Jurkat, Clone E6-1 (cell line): Measurements from ENCODE around the gene ZNF281.
A peak's percentile ranks its signal among the peaks of the same experiment; 100 is the strongest.
"Not testable (repeated sequence)": the region's sequence is repeated elsewhere in the genome, so short reads cannot be mapped to it uniquely, and the experiment has no call there.

Source experiments
- DNase-seq: peaks from one replicate; pipeline ENCODE4 v3.0.0-alpha.2; 2011; ENCODE audit warnings: low read depth, low spot score
- H3K4me3 ChIP-seq: 2 replicates; pipeline ENCODE4 v1.5.1; 2011; ENCODE audit warnings: mild to moderate bottlenecking, low read length, control low read depth, moderate library complexity

The ZNF281 gene

GRCh38 chr1:200432586-200432985 lies 22.8 kb upstream of the ZNF281 start:
- no peak overlapping the region for H3K4me3 ChIP-seq
- DNase-seq = no peak

GRCh38 chr1:200429221-200429751 lies 19.4 kb upstream of the ZNF281 start:
- DNase-seq = no peak
- H3K4me3 ChIP-seq = no peak overlapping the region

- DNase-seq = no peak
- no peak overlapping the region for H3K4me3 ChIP-seq
Measured at GRCh38 chr1:200428482-200429205, 18.8 kb upstream of the ZNF281 start.

GRCh38 chr1:200427744-200428143 lies 17.9 kb upstream of the ZNF281 start:
- H3K4me3 ChIP-seq = no peak overlapping the region
- DNase-seq = no peak

- no peak for DNase-seq
- no peak overlapping the region for H3K4me3 ChIP-seq
Measured at GRCh38 chr1:200426196-200426595, 16.4 kb upstream of the ZNF281 start.

GRCh38 chr1:200423235-200423634 lies 13.4 kb upstream of the ZNF281 start:
- no peak overlapping the region for H3K4me3 ChIP-seq
- no peak for DNase-seq

GRCh38 chr1:200422211-200422610 lies 12.4 kb upstream of the ZNF281 start:
- no peak for DNase-seq
- H3K4me3 ChIP-seq = no peak overlapping the region

- H3K4me3 ChIP-seq = no peak overlapping the region
- DNase-seq = no peak
Measured at GRCh38 chr1:200415789-200416593, 6.2 kb upstream of the ZNF281 start.

GRCh38 chr1:200415227-200415626 lies 5.4 kb upstream of the ZNF281 start:
- no peak overlapping the region for H3K4me3 ChIP-seq
- no peak for DNase-seq

- DNase-seq = no peak
- no peak overlapping the region for H3K4me3 ChIP-seq
Measured at GRCh38 chr1:200414657-200415056, 4.8 kb upstream of the ZNF281 start.

GRCh38 chr1:200413766-200414165 lies 3.9 kb upstream of the ZNF281 start:
- DNase-seq, H3K4me3 ChIP-seq: not testable (repeated sequence)

- no peak overlapping the region for H3K4me3 ChIP-seq
- no peak for DNase-seq
Measured at GRCh38 chr1:200411406-200412257, 1.8 kb upstream of the ZNF281 start.

- peak; percentile 62 for DNase-seq
- peak overlapping the region; percentile 74 for H3K4me3 ChIP-seq
Measured at GRCh38 chr1:200410566-200410878, 686 bp upstream of the ZNF281 start.

- H3K4me3 ChIP-seq = peak overlapping the region; percentile 74
- DNase-seq = no peak
Measured at GRCh38 chr1:200409203-200409760, 554 bp downstream of the ZNF281 start.

GRCh38 chr1:200406161-200406797 lies 3.6 kb downstream of the ZNF281 start:
- H3K4me3 ChIP-seq = no peak overlapping the region
- no peak for DNase-seq

GRCh38 chr1:200405264-200405663 lies 4.6 kb downstream of the ZNF281 start:
- no peak for DNase-seq
- H3K4me3 ChIP-seq = no peak overlapping the region

GRCh38 chr1:200401708-200402107 lies 8.1 kb downstream of the ZNF281 start:
- no peak overlapping the region for H3K4me3 ChIP-seq
- no peak for DNase-seq

- no peak for DNase-seq
- no peak overlapping the region for H3K4me3 ChIP-seq
Measured at GRCh38 chr1:200401263-200401662, 8.6 kb downstream of the ZNF281 start.

GRCh38 chr1:200400556-200400955 lies 9.3 kb downstream of the ZNF281 start:
- no peak overlapping the region for H3K4me3 ChIP-seq
- no peak for DNase-seq
